ENCODE data around the gene CDH11.

Gene CDH11

GRCh38 chr16:65121870-65122723 lies at the start of gene CDH11:
Gene CDH11, minus strand, starts transcription at chr16:65122063. Its CDS starts 117,194 bp downstream, at chr16:65004869.
- no peak for FAIRE-seq
- DNase-seq (ENCODE audit: insufficient read length, low spot score): no peak

GRCh38 chr16:65154321-65154720 lies 32.5 kb upstream of the CDH11 start:
- DNase-seq (ENCODE audit: insufficient read length, low spot score) (no peak), FAIRE-seq (no peak)

DNA sequence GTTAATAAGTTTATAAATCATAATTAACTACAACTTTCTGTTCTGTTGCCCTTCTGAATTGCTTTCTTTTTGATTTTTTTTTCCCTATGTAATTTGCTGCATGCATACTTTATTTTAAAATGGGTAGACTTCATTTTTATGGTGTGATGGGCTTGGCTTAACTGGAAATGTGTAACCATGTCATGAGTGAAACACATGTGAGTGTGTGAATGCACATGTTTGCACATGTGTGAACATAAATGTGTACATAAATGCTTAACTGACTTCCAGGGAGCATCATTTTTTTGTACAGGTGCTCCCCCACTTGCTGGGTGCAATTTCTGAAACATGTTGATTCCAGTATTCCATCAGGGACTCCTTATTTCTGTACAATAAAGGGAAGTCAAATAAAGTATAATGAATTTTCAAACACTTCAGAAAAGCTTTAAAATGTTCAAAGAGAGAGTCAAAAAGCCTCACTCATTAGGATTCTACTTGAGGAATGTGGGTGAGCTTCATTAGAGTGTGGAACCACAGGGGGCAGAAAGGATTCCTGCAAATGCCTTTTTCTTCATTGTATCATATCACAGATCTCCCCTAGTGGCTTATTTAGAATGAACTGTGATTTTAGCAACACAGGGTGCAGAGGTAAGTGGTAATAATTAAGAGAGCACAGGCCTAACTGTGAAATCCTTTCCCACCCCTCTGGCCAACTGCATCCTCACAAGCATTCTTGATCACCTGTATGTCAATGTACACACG lies 31.7 kb upstream of the CDH11 start:
- DNase-seq (ENCODE audit: insufficient read length, low spot score) (no peak), FAIRE-seq (no peak)

DNA sequence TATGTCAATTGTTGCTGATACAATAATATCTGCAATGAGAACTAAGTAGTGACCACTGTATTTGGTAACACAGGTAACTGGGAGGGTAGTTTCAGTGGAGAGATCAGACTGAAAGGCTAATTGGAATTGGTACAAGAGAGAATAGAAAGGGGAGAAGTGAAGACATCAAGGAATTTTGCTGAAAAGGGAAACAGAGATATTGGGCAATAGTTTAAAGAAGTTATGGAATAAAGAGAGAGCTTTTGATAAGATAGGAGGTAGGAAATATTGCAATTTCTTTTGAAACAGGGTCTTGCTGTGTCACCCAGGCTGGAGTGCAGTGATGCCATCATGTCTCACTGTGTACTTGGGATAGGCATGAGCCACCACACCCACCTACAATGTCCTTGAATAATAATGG lies 26.9 kb upstream of the CDH11 start:
- FAIRE-seq: no peak
- no peak for DNase-seq (ENCODE audit: insufficient read length, low spot score)

DNA sequence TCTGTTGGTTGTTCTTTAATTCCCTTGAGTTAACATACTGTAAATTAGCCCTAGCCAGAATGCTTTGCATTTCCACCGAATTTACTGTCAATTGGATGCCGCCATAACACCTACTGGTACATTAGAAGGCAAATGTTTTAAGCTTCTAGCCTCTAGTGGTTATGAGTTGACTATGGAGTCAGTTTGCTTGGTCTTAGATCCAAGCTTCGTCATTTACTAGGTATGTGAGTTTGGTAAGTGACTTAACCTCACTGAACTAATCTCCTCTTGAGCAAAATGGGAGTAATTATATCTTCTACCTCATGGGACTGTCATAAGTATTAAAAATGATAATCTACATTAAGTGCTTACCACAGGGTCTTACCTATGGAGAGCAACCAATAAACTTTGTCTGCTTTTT lies 20.4 kb upstream of the CDH11 start:
- FAIRE-seq (no peak), DNase-seq (ENCODE audit: insufficient read length, low spot score) (no peak)

DNA sequence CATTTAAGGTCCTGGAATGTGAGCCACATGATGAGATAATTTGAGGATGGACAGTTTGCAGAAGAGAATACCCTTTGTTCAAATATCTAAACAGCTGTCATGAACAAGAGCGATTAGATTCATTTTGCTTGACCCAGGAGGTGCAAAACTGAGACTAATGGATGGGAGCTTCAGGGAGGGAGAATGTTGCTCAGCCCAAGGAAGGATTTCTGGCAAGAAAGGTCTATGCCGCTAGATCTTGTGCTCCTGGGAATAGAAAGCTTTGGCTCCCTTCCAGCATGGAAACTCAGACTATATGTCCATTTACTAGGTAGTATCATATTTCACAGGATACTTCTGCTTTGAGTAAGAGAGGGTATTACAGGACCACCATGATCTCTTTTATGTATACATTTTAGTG lies 14.8 kb upstream of the CDH11 start:
- no peak for FAIRE-seq

GRCh38 chr16:65126845-65127624 lies 5.2 kb upstream of the CDH11 start:
- FAIRE-seq (no peak), DNase-seq (ENCODE audit: insufficient read length, low spot score) (no peak)

More for the DNA sequence above, 14.8 kb upstream of the CDH11 start:
- DNase-seq (ENCODE audit: insufficient read length, low spot score): no peak

DNA sequence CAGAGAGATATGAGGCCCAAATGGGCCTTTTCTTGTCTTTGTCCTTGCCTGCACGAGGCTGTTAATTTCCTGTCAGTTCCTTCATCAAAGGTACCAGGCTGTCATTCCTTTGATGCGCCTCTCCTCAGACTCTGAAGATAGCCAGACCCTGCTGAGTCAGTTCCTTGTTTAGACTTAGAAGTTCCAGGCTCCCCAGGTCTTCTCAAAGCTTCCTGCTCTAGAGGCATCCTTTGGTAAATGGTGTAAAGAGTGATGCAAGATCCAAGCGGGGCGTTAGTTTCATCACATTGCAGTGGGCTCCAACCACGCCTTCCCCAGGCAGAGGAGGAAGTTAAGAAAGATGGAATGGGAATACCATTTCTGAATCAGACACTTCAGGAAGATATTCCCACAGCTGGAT lies 4.0 kb upstream of the CDH11 start:
- FAIRE-seq (no peak), DNase-seq (ENCODE audit: insufficient read length, low spot score) (no peak)

GRCh38 chr16:65125322-65125721 lies 3.5 kb upstream of the CDH11 start:
- FAIRE-seq: no peak
- DNase-seq (ENCODE audit: insufficient read length, low spot score): no peak

- DNase-seq (ENCODE audit: insufficient read length, low spot score) (no peak), FAIRE-seq (no peak)
Observed at GRCh38 chr16:65124596-65124995, 2.7 kb upstream of the CDH11 start.

DNA sequence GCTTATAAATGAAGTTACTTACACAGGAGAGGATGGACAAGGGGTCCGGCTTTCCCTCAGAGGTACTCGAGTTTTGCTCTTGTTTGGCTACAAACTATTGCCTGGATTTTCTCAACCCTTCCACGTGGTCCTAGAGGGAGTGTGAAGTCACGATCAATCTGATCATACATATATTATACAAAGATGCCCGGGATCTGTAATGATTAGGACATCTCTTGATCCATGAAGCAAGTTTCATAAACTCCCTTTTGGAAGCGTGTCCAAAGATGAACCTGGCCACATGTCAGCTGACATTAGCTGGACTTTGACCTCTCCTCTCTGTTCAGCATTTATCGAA lies 2.3 kb upstream of the CDH11 start:
- FAIRE-seq (no peak), DNase-seq (ENCODE audit: insufficient read length, low spot score) (no peak)

GRCh38 chr16:65123396-65124211 lies 1.7 kb upstream of the CDH11 start:
- FAIRE-seq (no peak), DNase-seq (ENCODE audit: insufficient read length, low spot score) (no peak)

- DNase-seq (ENCODE audit: insufficient read length, low spot score): no peak
Observed at GRCh38 chr16:65122724-65123395, 997 bp upstream of the CDH11 start.

DNA sequence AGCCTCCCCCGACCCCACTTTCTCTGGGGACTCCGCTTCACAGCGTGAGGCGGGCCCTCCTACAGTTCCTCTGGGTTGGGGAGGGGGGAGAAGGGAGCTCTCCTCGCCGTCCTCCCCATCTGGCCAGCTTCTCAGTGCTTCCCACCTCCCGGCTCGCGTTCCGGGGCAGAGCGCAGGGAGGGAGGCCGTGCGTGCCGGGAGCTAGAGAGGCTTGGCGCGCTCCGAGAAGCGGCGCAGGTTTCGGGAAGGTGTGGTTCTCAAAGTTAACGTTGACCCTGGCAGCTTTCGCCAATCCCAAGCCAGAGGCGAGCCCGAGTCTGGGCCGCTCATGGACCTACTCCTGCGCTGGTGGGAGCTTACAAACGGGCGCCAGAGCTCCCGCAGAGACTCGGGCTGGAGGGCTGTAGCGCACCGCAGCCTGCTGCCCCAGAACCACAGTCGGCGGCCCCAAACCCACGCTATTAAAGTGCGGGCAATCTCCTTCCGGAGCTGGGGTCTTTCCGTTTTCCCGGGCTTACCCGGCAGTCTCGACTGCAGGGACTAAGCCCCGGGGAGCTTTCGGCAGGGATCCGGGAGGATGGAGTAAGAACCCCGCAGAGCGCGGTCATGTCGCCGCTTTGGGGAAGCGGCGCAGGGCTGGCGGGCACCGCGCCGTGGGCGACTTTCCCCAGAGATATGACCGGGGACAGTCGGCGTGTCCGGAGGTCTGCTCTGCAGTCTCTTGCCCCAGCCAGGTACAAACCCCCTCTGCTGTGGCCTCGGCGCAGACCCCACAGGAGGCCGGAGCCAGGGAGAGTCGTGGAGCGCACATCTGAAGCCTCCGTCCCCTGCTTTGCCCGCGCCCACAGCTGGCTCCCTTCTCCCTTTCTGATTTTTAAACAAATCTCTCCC lies 787 bp downstream of the CDH11 start:
- FAIRE-seq (no peak), DNase-seq (ENCODE audit: insufficient read length, low spot score) (no peak)

More at GRCh38 chr16:65122724-65123395, 997 bp upstream of the CDH11 start:
- FAIRE-seq: no peak

GRCh38 chr16:65120461-65120830 lies 1.4 kb downstream of the CDH11 start:
- no peak for FAIRE-seq
- no peak for DNase-seq (ENCODE audit: insufficient read length, low spot score)

DNA sequence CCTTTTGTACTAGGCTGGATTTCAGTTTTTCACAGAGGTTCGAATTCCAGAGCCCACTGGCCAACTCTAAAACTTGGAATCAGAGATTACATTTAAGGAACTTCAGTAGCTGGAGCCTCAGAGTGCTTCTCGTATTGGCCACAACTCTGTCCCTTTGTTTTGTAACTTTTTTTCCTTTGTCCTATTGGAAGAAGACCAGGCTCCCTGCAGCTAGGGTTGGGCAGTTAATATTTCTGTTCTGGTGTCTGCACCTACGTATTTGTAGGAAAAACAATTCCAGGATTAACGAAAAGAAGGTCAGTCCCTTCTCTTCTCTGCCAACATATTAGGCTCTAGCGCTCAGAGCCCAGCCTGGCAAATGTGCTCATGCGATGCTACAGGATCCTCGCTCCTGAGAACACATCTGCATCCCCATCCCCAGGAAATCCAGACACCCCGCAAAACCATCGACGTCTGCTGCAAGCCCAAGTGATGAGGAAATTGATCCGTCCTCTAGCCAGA lies 1.9 kb downstream of the CDH11 start:
- FAIRE-seq: no peak
- no peak for DNase-seq (ENCODE audit: insufficient read length, low spot score)

GRCh38 chr16:65119435-65119834 lies 2.4 kb downstream of the CDH11 start:
- DNase-seq (ENCODE audit: insufficient read length, low spot score) (no peak), FAIRE-seq (no peak)

- no peak for DNase-seq (ENCODE audit: insufficient read length, low spot score)
- no peak for FAIRE-seq
Observed at GRCh38 chr16:65118871-65119270, 3.0 kb downstream of the CDH11 start.
